GM12878 (cell line): ENCODE data around the gene OR10V1. TPM values are rescaled to one million over a fixed set of nuclear protein-coding genes. Genes with fewer than 3 reads are reported as not detected.

Experiments
- ATAC-seq: fragments of 200-7000 bp; cut with Tn5 transposase; 3 replicates; pipeline ENCODE4 v1.9.1; 2020; ENCODE audit warnings: mild to moderate bottlenecking, moderate library complexity
- BruUV-seq: library from RNA; stranded (reverse); fragments of 400-500 nt; replicated peaks from 2 replicates; lab custom pipeline; 2021; lab: Mats Ljungman, UMichigan
- CTCF ChIA-PET: fragments of 300-600 bp; sonication (Branson Sonifier 250); formaldehyde crosslinking; extraction: SDS; loops from one replicate; lab custom pipeline; 2021; ENCODE audit warnings: inconsistent platforms; lab: Yijun Ruan, JAX
- POLR2A ChIA-PET: fragments of 350-600 bp; formaldehyde crosslinking; extraction: SDS; loops from one replicate; lab custom pipeline; 2021; ENCODE audit warnings: inconsistent platforms; lab: Charles Lee
- RAD21 ChIA-PET: fragments of 300-600 bp; sonication (Branson Sonifier 250); formaldehyde crosslinking; loops from one replicate; lab custom pipeline; 2023; ENCODE audit warnings: antibody characterized with exemption; ENCODE audit not compliant: unreplicated experiment; lab: Charles Lee
- SMC1A ChIA-PET: fragments of 300-600 bp; sonication (Branson Sonifier 250); formaldehyde crosslinking; loops from one replicate; lab custom pipeline; 2023; ENCODE audit not compliant: unreplicated experiment, uncharacterized antibody; lab: Charles Lee
- DNase-seq: peaks from one replicate; pipeline ENCODE4 v3.0.0-alpha.2; 2011; ENCODE audit warnings: low read depth, low spot score
- FAIRE-seq: peaks from 3 replicates; lab custom pipeline; 2011; peaks lifted over from hg19 to GRCh38; lab: Jason Lieb, UNC
- H2AFZ ChIP-seq: 2 replicates; pipeline ENCODE4 v1.6.0; 2011; ENCODE audit warnings: low read depth, low read length, control low read depth; ENCODE audit not compliant: control insufficient read depth
- H3K27ac ChIP-seq: 2 replicates; pipeline ENCODE4 v1.5.1; 2011; ENCODE audit warnings: control low read depth; ENCODE audit not compliant: control insufficient read depth, insufficient read depth
- H3K27me3 ChIP-seq, 2 experiments: replicated peaks in 1 of 2; 2 replicates each; pipeline versions ENCODE4 v1.6.0 to v1.6.1; 2011; ENCODE audit warnings: low read length in 1 of 2; ENCODE audit not compliant: control insufficient read depth in 2 of 2, insufficient read depth in 2 of 2
- H3K36me3 ChIP-seq, 2 experiments: 2 replicates each; pipeline ENCODE4 v1.5.1; 2011; ENCODE audit warnings: low read length in 1 of 2; ENCODE audit not compliant: control insufficient read depth in 2 of 2, insufficient read depth in 2 of 2
- H3K4me1 ChIP-seq: 2 replicates; pipeline ENCODE4 v1.6.1; 2011; ENCODE audit warnings: mild to moderate bottlenecking, low read length, moderate library complexity, mixed read lengths; ENCODE audit not compliant: control insufficient read depth, insufficient read depth
- H3K4me2 ChIP-seq: 2 replicates; pipeline ENCODE4 v1.6.0; 2011; ENCODE audit warnings: control low read depth; ENCODE audit not compliant: control insufficient read depth, insufficient read depth
- H3K4me3 ChIP-seq: fragments of 200-600 bp; sonication (generic); 2 replicates; pipeline ENCODE4 v1.5.1; 2016
- H3K79me2 ChIP-seq: 2 replicates; pipeline ENCODE4 v1.6.0; 2011; ENCODE audit warnings: low read length; ENCODE audit not compliant: control insufficient read depth, insufficient read depth
- H3K9ac ChIP-seq: 2 replicates; pipeline ENCODE4 v1.8.0; 2011; ENCODE audit warnings: low read length, control low read depth, mixed read lengths; ENCODE audit not compliant: control insufficient read depth, insufficient read depth
- H3K9me3 ChIP-seq: replicated peaks from 3 replicates; pipeline ENCODE4 v1.5.1; 2011; ENCODE audit warnings: mild to moderate bottlenecking, low read length; ENCODE audit not compliant: control insufficient read depth, insufficient read depth
- H4K20me1 ChIP-seq: 2 replicates; pipeline ENCODE4 v1.6.0; 2011; ENCODE audit not compliant: control insufficient read depth, insufficient read depth
- BHLHE40 ChIP-seq, 2 experiments: fragments of 450-650 bp in 1 of 2; IDR thresholded peaks; 2 replicates each; pipeline ENCODE4 v1.6.1; 2011 to 2017; ENCODE audit warnings: low read depth in 2 of 2, borderline replicate concordance in 1 of 2, improper control_type of control experiment in 1 of 2, low read length in 1 of 2, mild to moderate bottlenecking in 1 of 2
- CBX5 ChIP-seq: sonication (generic); IDR thresholded peaks from 2 replicates; pipeline ENCODE4 v1.6.1; 2016; ENCODE audit warnings: low read depth, moderate library complexity, mild to moderate bottlenecking, inconsistent platforms
- CHD1 ChIP-seq: IDR thresholded peaks from 2 replicates; pipeline ENCODE4 v1.6.1; 2012; ENCODE audit warnings: low read depth, low read length, improper control_type of control experiment
- ETV6 ChIP-seq, 2 experiments: fragments of 450-650 bp in 1 of 2; IDR thresholded peaks in 1 of 2; conservative IDR thresholded peaks in 1 of 2; 2 replicates each; pipeline ENCODE4 v1.6.1; 2014; ENCODE audit warnings: antibody characterized with exemption in 1 of 2, borderline replicate concordance in 1 of 2, low read depth in 1 of 2, mild to moderate bottlenecking in 1 of 2, moderate library complexity in 1 of 2
- FOS ChIP-seq: IDR thresholded peaks from 3 replicates; pipeline ENCODE4 v1.6.1; 2011; ENCODE audit warnings: borderline replicate concordance; ENCODE audit not compliant: insufficient read length; ENCODE audit errors: extremely low read depth
- FOXK2 ChIP-seq: fragments of 450-650 bp; IDR thresholded peaks from 2 replicates; pipeline ENCODE4 v1.6.1; 2017; ENCODE audit warnings: mild to moderate bottlenecking, moderate library complexity
- HDAC2 ChIP-seq: fragments of 200-600 bp; sonication (generic); IDR thresholded peaks from 2 replicates; pipeline ENCODE4 v1.6.1; 2017
- NR2C2 ChIP-seq: IDR thresholded peaks from 2 replicates; pipeline ENCODE4 v1.6.1; 2011; ENCODE audit warnings: borderline replicate concordance, low read depth; ENCODE audit not compliant: control insufficient read depth, insufficient read length
- SMAD5 ChIP-seq: IDR thresholded peaks from 2 replicates; pipeline ENCODE4 v1.6.1; 2016; ENCODE audit warnings: antibody characterized with exemption, low read depth
- SMARCA5 ChIP-seq: fragments of 450-650 bp; IDR thresholded peaks from 2 replicates; pipeline ENCODE4 v1.6.1; 2017; ENCODE audit warnings: mild to moderate bottlenecking
- ZNF207 ChIP-seq: fragments of 450-650 bp; IDR thresholded peaks from 2 replicates; pipeline ENCODE4 v1.6.1; 2014; ENCODE audit warnings: antibody characterized with exemption, mild to moderate bottlenecking, borderline replicate concordance
- ZNF274 ChIP-seq: IDR thresholded peaks from one replicate; pipeline ENCODE4 v1.8.0; 2011; ENCODE audit not compliant: insufficient read length, insufficient read depth
- ZZZ3 ChIP-seq: IDR thresholded peaks from 2 replicates; pipeline ENCODE4 v1.6.1; 2011; ENCODE audit warnings: low read depth; ENCODE audit not compliant: control insufficient read depth, insufficient read length
- WGBS: methylation state at CpG from one replicate; pipeline ENCODE4 v1.1.6; 2016; ENCODE audit warnings: low lambda C conversion rate; ENCODE audit not compliant: insufficient replicate concordance, insufficient coverage; ENCODE audit errors: missing lambda C conversion rate; 5-methylcytosine and 5-hydroxymethylcytosine counted together
- in situ Hi-C: fragments of 300-500 bp; cut with MboI; formaldehyde crosslinking; loops from 9 replicates; pipeline ENCODE4 v1.14.3; 2018; ENCODE audit warnings: mixed read lengths
- intact Hi-C: fragments of 100-400 bp; cut with micrococcal nuclease; formaldehyde crosslinking; loops from one replicate; pipeline ENCODE4 v1.14.2; 2022; ENCODE audit not compliant: unreplicated experiment
- polyA plus RNA-seq, 11 experiments: library from polyadenylated mRNA; depleted of rRNA in 4 of 11; unstranded in 6 of 11; stranded (reverse) in 5 of 11; fragments of >200 nt; fragmentation: Nextera tagmentation in 4 of 11; fragmentation: Illumina TruSeq in 1 of 11; extraction: Ambion mirVana in 4 of 11; extraction: Trizol in 1 of 11; gene quantifications; 1 replicate in 1 of 11; 2 replicates in 10 of 11; pipeline versions ENCODE4 v1.2.1 to v1.2.3, GENCODE V29; 2011 to 2016; ENCODE audit warnings: inconsistent platforms in 2 of 11, missing spikeins in 2 of 11, low read depth in 1 of 11
- total RNA-seq, 4 experiments: library from RNA; depleted of rRNA in 3 of 4; stranded (reverse); fragments of >200 nt in 3 of 4; fragmentation: Illumina TruSeq in 1 of 4; extraction: Trizol in 1 of 4; gene quantifications; 2 replicates each; pipeline versions ENCODE4 v1.2.1 to v1.2.3, GENCODE V29; 2013 to 2021
- TF ChIP-seq, protein P1 (sequence below): fragments of 450-650 bp; IDR thresholded peaks from 2 replicates; pipeline ENCODE4 v1.6.1; 2017; ENCODE audit warnings: mild to moderate bottlenecking, low read depth, inconsistent platforms; ENCODE audit not compliant: poor library complexity, severe bottlenecking
- TF ChIP-seq, protein P2 (sequence below): fragments of 150-350 bp; IDR thresholded peaks from 2 replicates; pipeline ENCODE4 v1.6.1; 2014; ENCODE audit warnings: mild to moderate bottlenecking, low read depth, low read length
- TF ChIP-seq, protein P3 (sequence below): IDR thresholded peaks from 2 replicates; pipeline ENCODE4 v1.6.1; 2012; ENCODE audit warnings: low read depth, low read length, improper control_type of control experiment
- TF ChIP-seq, protein P4 (sequence below): fragments of 450-650 bp; IDR thresholded peaks from 2 replicates; pipeline ENCODE4 v1.6.1; 2016; ENCODE audit warnings: mild to moderate bottlenecking

OR10V1 gene
- total and polyA plus RNA-seq, 10 of the 15 experiments (the other 5 are each of a cell fraction or from before 2014, with no cell fraction given), result not detected

DNA sequence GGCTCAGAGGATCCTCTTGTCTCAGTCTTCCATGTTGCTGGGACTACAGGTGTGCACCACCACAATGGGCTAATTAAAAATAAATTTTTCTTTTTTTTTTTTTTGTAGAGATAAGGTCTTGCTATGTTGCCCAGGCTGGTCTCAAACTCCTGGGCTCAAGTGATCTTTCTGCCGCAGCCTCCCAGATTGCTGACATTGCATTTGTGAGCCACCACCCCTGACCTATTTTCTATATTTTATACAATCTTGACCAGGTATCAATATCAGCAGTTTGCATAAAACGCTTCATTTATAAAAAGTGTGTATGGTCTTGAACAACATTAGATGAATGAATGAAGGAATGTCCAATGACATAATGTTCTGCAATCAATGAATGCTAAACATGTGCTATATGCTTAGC is 32.5 kb upstream of the OR10V1 start:
- WGBS, result 18% methylated on average over 2 of the region's 2 CpGs
- TF ChIP-seq, protein P1, sequence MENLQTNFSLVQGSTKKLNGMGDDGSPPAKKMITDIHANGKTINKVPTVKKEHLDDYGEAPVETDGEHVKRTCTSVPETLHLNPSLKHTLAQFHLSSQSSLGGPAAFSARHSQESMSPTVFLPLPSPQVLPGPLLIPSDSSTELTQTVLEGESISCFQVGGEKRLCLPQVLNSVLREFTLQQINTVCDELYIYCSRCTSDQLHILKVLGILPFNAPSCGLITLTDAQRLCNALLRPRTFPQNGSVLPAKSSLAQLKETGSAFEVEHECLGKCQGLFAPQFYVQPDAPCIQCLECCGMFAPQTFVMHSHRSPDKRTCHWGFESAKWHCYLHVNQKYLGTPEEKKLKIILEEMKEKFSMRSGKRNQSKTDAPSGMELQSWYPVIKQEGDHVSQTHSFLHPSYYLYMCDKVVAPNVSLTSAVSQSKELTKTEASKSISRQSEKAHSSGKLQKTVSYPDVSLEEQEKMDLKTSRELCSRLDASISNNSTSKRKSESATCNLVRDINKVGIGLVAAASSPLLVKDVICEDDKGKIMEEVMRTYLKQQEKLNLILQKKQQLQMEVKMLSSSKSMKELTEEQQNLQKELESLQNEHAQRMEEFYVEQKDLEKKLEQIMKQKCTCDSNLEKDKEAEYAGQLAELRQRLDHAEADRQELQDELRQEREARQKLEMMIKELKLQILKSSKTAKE, result no peak
- TF ChIP-seq ZZZ3 (no peak), CHD1 (no peak), CBX5 (no peak), NR2C2 (no peak), FOS (no peak), SMAD5 (no peak), FOXK2 (no peak), ETV6 (conservative IDR thresholded peaks at IDR 0.05 in 1 of 2, IDR thresholded peaks at IDR 0.05 in 1 of 2; ENCODE audit: borderline replicate concordance in 1 of 2, low read depth in 1 of 2) (no peak), ZNF274 (no peak), SMARCA5 (no peak), HDAC2 (no peak), ZNF207 (no peak), BHLHE40 (IDR thresholded peaks at IDR 0.05; ENCODE audit: borderline replicate concordance in 1 of 2, low read depth in 2 of 2, low read length in 1 of 2) (no peak)
- TF ChIP-seq, protein P2, sequence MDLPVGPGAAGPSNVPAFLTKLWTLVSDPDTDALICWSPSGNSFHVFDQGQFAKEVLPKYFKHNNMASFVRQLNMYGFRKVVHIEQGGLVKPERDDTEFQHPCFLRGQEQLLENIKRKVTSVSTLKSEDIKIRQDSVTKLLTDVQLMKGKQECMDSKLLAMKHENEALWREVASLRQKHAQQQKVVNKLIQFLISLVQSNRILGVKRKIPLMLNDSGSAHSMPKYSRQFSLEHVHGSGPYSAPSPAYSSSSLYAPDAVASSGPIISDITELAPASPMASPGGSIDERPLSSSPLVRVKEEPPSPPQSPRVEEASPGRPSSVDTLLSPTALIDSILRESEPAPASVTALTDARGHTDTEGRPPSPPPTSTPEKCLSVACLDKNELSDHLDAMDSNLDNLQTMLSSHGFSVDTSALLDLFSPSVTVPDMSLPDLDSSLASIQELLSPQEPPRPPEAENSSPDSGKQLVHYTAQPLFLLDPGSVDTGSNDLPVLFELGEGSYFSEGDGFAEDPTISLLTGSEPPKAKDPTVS, result no peak
- TF ChIP-seq, protein P3, sequence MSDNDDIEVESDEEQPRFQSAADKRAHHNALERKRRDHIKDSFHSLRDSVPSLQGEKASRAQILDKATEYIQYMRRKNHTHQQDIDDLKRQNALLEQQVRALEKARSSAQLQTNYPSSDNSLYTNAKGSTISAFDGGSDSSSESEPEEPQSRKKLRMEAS, result no peak
- TF ChIP-seq, protein P4, sequence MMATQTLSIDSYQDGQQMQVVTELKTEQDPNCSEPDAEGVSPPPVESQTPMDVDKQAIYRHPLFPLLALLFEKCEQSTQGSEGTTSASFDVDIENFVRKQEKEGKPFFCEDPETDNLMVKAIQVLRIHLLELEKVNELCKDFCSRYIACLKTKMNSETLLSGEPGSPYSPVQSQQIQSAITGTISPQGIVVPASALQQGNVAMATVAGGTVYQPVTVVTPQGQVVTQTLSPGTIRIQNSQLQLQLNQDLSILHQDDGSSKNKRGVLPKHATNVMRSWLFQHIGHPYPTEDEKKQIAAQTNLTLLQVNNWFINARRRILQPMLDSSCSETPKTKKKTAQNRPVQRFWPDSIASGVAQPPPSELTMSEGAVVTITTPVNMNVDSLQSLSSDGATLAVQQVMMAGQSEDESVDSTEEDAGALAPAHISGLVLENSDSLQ, result no peak
- H3K4me2 ChIP-seq, result no peak overlapping the region
- H3K27ac ChIP-seq, result no peak overlapping the region
- in situ Hi-C loops, result no loop called here
- ATAC-seq (no peak), DNase-seq (no peak), FAIRE-seq (no peak)
- no peaks in the 10 kb centered on the region for H4K20me1 ChIP-seq
- POLR2A ChIA-PET, result no interaction called here
- H3K79me2 ChIP-seq, result no peaks in the 10 kb centered on the region
- SMC1A ChIA-PET, result no interaction called here
- no peak overlapping the region for H3K4me3 ChIP-seq
- no peaks in the 10 kb centered on the region for H3K4me1 ChIP-seq
- no TSS peak for BruUV-seq
- RAD21 ChIA-PET, result no interaction called here
- H3K36me3 ChIP-seq, result no peaks in the 10 kb centered on the region
- CTCF ChIA-PET, result interaction anchor here (1.2 to 1.5 kb wide), 2 partner anchors 384 to 505 kb away, joined by 3 to 5 read pairs; no protein-coding TSS in a partner anchor
- H3K27me3 ChIP-seq, result no peaks in the 10 kb centered on the region
- intact Hi-C loops, result no loop called here
- H3K9me3 ChIP-seq, result no peaks in the 10 kb centered on the region
- H2AFZ ChIP-seq, result no peak overlapping the region
- no peak overlapping the region for H3K9ac ChIP-seq
